ENCODE measurements around the gene CYP4Z1.
"Not testable (repeated sequence)": the region's sequence is repeated elsewhere in the genome, so short reads cannot be mapped to it uniquely, and the experiment has no call there.

CYP4Z1 gene

GRCh38 chr1:47126997-47127396, 60.0 kb downstream of the CYP4Z1 start:
- DNase-seq, ATAC-seq: not testable (repeated sequence)

DNA sequence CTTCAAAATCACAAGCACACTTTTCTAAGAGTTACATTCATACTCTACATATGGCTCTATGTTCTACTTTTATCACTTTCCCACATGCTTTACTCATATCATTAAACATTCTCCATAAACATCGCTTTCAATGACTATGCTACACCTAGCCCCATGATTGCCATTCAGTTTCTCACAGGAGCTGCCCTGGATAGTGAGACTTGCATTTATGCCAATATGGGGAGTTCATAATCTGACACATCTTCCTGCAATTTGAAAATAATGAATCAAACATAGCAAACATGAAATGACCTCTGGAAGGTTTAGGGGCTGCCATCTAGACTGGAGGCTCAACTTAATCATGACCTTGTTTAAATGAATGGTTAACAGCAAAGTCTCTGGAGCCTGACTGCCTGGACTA, 61.2 kb downstream of the CYP4Z1 start:
- DNase-seq = no peak
- ATAC-seq = no peak

- not testable (repeated sequence) for ATAC-seq, DNase-seq
Observed at GRCh38 chr1:47128854-47129253, 61.8 kb downstream of the CYP4Z1 start.

DNA sequence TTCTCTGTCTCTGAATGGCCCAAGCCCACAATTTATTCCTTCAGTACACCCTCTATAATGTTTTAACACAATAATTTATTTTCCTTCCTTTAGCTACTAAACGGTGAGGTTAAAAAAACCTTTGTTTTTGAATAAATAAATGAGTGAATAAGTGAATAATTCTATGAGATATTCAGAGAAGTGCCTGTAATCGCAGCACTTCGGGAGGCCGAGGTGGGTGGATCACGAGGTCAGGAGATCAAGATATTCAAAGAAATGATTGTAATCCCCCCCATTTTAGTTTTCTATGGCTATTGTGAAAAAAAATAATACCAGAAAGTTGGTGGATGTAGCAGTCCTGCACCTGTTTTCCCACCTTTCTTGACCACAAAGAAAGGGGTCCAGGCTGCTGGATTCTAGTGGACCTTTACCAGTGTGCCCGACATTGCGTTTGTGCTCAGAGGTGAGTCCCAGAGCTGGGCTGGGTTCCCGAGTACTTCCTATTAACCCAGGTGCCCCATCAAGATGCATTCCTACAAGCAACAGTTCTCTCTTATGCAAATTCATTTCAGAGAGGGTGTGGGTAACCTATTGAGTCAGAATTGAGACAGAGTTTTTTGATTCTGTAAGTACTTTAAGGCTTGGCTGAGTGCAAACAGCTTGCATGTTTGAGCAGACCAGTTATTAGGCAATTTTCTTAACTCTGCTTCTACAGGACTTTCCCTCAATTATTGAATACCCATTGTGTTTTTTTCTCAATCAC, 62.6 kb downstream of the CYP4Z1 start:
- ATAC-seq = not testable (repeated sequence)

GRCh38 chr1:47132665-47133064, 65.6 kb downstream of the CYP4Z1 start:
- DNase-seq, ATAC-seq: not testable (repeated sequence)

More for the DNA sequence above, 62.6 kb downstream of the CYP4Z1 start:
- not testable (repeated sequence) for DNase-seq

DNA sequence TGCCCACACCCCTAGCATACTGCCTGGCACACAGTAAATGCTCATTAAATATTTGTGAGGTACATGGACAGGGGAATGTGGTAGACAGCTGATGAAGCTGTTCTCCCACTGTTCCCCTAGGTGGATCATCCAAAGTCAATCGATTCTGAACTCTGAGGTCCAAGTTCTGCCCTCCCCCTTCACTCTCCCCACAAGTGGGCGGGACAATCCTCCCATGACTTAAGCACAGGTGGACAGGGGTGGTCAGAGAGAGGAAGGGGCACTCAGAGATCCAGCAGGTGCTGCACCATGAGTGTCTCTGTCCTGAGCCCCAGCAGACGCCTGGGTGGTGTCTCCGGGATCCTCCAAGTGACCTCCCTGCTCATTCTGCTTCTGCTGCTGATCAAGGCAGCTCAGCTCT, 70.2 kb downstream of the CYP4Z1 start, which contains the start of gene CYP4A22:
Gene CYP4A22 (plus strand): TSS at position 244 of the 400 bp plus-strand sequence. CDS start 45 bp downstream, at position 289.
- ATAC-seq (no peak), DNase-seq (no peak)

- no peak for ATAC-seq
- DNase-seq = no peak
Observed at GRCh38 chr1:47137925-47138615, 71.0 kb downstream of the CYP4Z1 start.

GRCh38 chr1:47140358-47140757, 73.3 kb downstream of the CYP4Z1 start:
- ATAC-seq = not testable (repeated sequence)

GRCh38 chr1:47143654-47144053, 76.6 kb downstream of the CYP4Z1 start:
- DNase-seq, ATAC-seq: not testable (repeated sequence)

More at GRCh38 chr1:47140358-47140757, 73.3 kb downstream of the CYP4Z1 start:
- not testable (repeated sequence) for DNase-seq

DNA sequence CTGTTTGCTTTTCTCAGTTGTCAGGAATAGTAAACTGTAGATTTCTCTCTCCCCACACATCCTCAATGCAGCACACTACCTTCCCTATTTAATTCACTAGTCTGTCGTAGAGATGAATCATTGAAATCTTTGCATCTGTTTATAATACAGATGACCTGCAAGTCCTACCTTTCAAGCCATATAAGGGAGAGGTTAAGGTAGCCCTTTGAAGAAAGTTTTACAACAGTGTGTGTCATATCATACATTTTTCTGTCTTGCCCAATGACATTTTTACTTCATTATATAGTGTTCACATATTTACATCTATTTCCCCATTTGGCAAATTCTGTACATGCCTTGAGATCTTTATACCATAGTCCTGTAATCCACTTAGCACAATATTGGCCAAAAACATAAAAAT, 79.5 kb downstream of the CYP4Z1 start:
- not testable (repeated sequence) for ATAC-seq, DNase-seq

DNA sequence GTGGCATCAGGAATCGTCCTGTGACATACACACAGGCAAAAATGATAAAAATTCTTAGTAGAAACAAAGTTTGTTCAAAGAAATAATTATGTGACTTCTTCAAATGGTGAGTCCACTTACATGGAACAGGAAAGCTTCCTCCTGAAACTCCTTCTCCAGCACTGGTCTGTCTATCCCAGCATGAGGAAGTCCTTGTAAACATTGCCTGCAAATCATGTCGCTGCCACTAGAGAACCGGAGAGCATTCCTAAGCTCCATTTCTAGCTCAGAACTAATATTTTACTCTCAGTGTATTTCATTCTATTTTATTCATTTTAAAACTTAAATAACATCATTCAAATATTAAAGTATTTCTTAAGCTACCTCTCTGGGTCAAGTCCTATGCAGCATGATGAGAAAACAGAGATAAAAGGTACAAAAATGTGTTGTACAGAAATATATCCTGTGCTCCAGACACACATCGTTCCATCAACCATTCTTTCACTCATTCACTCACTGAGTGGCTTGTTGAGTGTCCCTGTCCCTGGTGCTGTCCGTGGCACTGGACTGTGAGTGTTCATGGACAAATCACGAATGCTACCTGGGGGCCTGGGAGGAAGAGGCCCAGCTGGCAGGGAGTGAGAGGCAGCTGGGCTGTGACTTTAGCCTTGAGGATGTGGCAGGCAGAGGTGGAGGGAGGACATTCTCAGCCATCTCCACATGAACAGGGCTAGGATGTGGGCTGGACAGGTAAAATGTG, 80.2 kb downstream of the CYP4Z1 start:
- no peak for ATAC-seq
- no peak for DNase-seq

GRCh38 chr1:47149162-47149561, 82.1 kb downstream of the CYP4Z1 start:
- DNase-seq, ATAC-seq: not testable (repeated sequence)

DNA sequence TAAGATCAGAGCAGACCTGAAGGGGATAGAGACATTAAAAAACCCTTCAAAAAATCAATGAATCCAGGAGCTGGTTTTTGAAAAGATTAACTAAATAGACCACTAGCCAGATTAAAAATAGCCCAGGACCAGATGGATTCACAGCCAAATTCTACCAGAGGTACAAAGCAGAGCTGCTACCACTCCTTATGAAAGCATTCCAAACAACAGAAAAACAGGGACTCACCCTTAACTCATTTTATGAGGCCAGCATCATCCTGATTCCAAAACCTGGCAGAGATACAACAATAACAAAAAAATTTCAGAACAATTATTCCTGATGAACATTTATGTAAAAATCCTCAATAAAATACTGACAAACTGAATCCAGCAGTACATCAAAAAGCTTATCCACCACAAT, 89.4 kb downstream of the CYP4Z1 start:
- DNase-seq, ATAC-seq: not testable (repeated sequence)

DNA sequence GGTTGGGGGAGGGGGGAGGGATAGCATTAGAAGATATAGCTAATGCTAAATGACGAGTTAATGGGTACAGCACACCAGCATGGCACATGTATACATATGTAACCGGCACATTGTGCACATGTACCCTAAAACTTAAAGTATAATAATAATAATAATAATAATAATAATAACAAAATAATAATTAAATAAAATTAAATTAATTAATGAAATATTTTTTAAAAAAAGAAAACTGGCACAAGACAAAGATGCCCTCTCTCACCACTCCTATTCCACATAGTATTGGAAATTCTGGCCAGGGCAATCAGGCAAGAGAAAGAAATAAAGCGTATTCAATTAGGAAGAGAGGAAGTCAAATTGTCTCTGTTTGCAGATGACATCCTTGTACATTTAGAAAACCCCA, 90.9 kb downstream of the CYP4Z1 start:
- DNase-seq, ATAC-seq: not testable (repeated sequence)

DNA sequence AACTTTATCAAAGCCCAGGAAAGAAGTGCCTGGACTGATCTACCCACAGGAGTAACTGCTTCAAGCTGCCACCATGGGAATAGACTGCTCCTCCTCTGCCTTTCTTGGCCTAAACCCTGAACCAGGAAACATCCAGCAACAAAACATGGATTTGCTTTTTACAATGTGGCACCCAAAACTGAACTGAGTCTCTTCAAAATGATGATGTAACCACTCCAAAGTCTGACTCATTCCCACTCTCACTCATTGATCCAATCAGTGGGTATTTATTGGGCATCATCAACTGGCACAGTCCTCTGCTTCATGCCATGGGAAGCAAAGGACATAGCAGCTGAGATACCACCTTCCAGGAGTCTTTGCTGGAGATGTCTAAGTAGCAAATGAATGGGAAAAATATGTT, 93.7 kb downstream of the CYP4Z1 start:
- no peak for DNase-seq
- no peak for ATAC-seq

DNA sequence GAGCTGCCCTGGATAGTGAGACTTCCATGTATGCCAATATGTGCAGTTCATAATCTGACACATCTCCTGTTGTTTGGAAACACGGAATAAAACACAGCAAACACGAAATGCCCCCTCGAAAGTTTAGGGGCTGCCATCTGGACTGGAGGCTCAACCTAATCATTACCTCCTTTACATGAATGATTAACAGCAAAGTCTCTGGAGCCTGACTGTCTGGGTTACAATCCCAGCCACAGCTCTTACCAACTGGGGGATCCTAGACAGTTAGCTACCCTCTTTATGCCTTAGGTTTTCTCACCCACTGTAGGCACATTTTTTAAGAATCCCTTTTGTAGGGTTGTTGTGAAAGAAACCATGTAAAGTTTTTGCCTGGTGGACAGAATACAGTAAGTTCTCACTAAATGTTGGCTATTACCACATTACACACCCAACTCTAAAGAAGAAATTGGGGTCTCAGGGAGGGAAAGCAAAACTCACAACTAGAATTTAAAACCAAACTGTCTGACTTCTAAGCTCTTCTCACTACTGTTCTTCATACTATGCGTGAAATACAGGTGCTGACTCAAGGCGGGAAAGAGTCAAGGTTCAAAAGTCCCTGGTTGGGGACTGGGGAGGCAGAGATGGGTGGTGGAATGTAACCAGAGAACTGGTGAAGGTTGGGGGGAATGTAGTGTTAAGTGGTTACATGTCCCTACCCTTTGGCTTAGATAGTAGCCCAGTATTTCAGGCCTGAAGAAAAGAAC, 94.4 kb downstream of the CYP4Z1 start:
- ATAC-seq (no peak), DNase-seq (no peak)

GRCh38 chr1:47164552-47164951, 97.5 kb downstream of the CYP4Z1 start:
- DNase-seq (no peak), ATAC-seq (no peak)
